Smooth muscle cell (in vitro differentiated cells): Measurements from ENCODE around the gene SLC7A5. TPM values are rescaled to one million over a fixed set of nuclear protein-coding genes. Genes with fewer than 3 reads are reported as not detected.

Source experiments
- DNase-seq: peaks from one replicate; lab custom pipeline; 2025; ENCODE audit not compliant: unreplicated experiment; lab: John Stamatoyannopoulos, UW
- H2AFZ ChIP-seq: fragments of 200-600 bp; sonication (generic); 2 replicates; pipeline ENCODE4 v1.6.0; 2016; ENCODE audit warnings: antibody characterized with exemption, low read depth, mild to moderate bottlenecking
- H3F3A ChIP-seq: fragments of 200-600 bp; sonication (generic); 2 replicates; pipeline ENCODE4 v1.6.0; 2017; ENCODE audit warnings: antibody characterized with exemption, low read depth
- H3K27ac ChIP-seq: fragments of 200-600 bp; sonication (generic); 2 replicates; pipeline ENCODE4 v1.5.1; 2016; ENCODE audit warnings: low read depth, mild to moderate bottlenecking
- H3K27me3 ChIP-seq: fragments of 200-600 bp; sonication (generic); 2 replicates; pipeline ENCODE4 v1.6.1; 2016; ENCODE audit warnings: low read depth, mild to moderate bottlenecking
- H3K36me3 ChIP-seq: fragments of 200-600 bp; sonication (generic); 2 replicates; pipeline ENCODE4 v1.5.1; 2016; ENCODE audit warnings: low read depth
- H3K4me1 ChIP-seq: fragments of 200-600 bp; sonication (generic); 2 replicates; pipeline ENCODE4 v1.5.1; 2016; ENCODE audit warnings: low read depth
- H3K4me2 ChIP-seq: fragments of 200-600 bp; sonication (generic); 2 replicates; pipeline ENCODE4 v1.6.0; 2016; ENCODE audit warnings: mild to moderate bottlenecking
- H3K4me3 ChIP-seq: fragments of 200-600 bp; sonication (generic); 2 replicates; pipeline ENCODE4 v1.5.1; 2016; ENCODE audit warnings: mild to moderate bottlenecking
- H3K79me2 ChIP-seq: fragments of 200-600 bp; sonication (generic); 2 replicates; pipeline ENCODE4 v1.6.0; 2016; ENCODE audit warnings: low read depth, mild to moderate bottlenecking
- H3K9ac ChIP-seq: fragments of 200-600 bp; sonication (generic); 2 replicates; pipeline ENCODE4 v1.6.0; 2016; ENCODE audit warnings: low read depth
- H3K9me3 ChIP-seq: fragments of 200-600 bp; sonication (generic); replicated peaks from 2 replicates; pipeline ENCODE4 v1.5.1; 2016; ENCODE audit warnings: low read depth
- H4K20me1 ChIP-seq: fragments of 200-600 bp; sonication (generic); 2 replicates; pipeline ENCODE4 v1.6.0; 2016; ENCODE audit warnings: low read depth
- CTCF ChIP-seq: fragments of 200-600 bp; sonication (generic); IDR thresholded peaks from 2 replicates; pipeline ENCODE4 v1.5.1; 2017; ENCODE audit warnings: borderline replicate concordance, mild to moderate bottlenecking, antibody characterized with exemption; ENCODE audit not compliant: insufficient read depth, poor library complexity, severe bottlenecking
- WGBS: methylation state at CpG from one replicate; pipeline ENCODE4 v1.1.7; 2016; ENCODE audit warnings: low lambda C conversion rate; 5-methylcytosine and 5-hydroxymethylcytosine counted together
- polyA plus RNA-seq: library from polyadenylated mRNA; unstranded; fragments of >200 nt; fragmentation: Nextera tagmentation; extraction: Ambion mirVana; gene quantifications from 2 replicates; pipeline ENCODE4 v1.2.1, GENCODE V29; 2016
- total RNA-seq: library from RNA; depleted of rRNA; stranded (reverse); fragments of >200 nt; gene quantifications from 2 replicates; pipeline ENCODE4 v1.2.3, GENCODE V29; 2014

Gene SLC7A5
- total and polyA plus RNA-seq, 2 experiments from 2014 or later: 51.3 to 58.8 TPM

GRCh38 chr16:87800497-87800896, 68.8 kb downstream of the SLC7A5 start:
- Histone ChIP-seq H3K36me3 (no peaks in the 10 kb centered on the region), H3K27ac (no peak overlapping the region), H3K4me1 (no peaks in the 10 kb centered on the region), H3F3A (no peaks in the 10 kb centered on the region), H3K9ac (no peak overlapping the region), H3K4me2 (no peak overlapping the region), H3K9me3 (no peaks in the 10 kb centered on the region), H4K20me1 (no peaks in the 10 kb centered on the region), H3K27me3 (no peaks in the 10 kb centered on the region), H3K4me3 (no peak overlapping the region), H2AFZ (no peak overlapping the region), H3K79me2 (no peaks in the 10 kb centered on the region)
- DNase-seq: no peak
- TF ChIP-seq CTCF: no peak
- 96% methylated on average over 6 of the region's 6 CpGs for WGBS

DNA sequence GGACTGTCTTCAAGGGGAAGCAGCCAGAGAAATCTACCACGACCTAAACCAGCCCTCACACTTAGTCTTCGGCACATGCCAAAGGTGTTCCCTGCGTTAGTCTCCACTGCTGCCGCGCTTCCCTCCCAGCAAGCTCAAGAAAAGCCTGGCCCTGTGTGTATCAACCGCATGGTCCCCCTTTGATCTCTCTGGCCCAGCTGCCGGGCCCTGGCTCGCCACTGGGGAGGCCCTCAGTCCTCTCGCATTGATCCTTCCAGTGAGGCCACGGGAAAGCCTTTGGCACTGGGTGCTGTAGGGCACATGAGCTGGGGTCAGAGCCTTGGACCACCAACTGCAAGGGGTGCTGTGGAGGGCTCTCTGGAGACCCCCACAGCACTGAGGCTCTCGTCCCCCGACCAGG, 74.0 kb downstream of the SLC7A5 start:
- TF ChIP-seq CTCF: no peak
- no peak overlapping the region for H3K27ac ChIP-seq
- no peak overlapping the region for H2AFZ ChIP-seq
- H3K36me3 ChIP-seq: no peaks in the 10 kb centered on the region
- DNase-seq: no peak
- H3K79me2 ChIP-seq: no peaks in the 10 kb centered on the region
- no peaks in the 10 kb centered on the region for H3K27me3 ChIP-seq
- WGBS: 91% methylated on average over 9 of the region's 12 CpGs
- no peak overlapping the region for H3K9ac ChIP-seq
- no peak overlapping the region for H3K4me2 ChIP-seq
- H4K20me1 ChIP-seq: no peaks in the 10 kb centered on the region
- no peaks in the 10 kb centered on the region for H3K9me3 ChIP-seq
- H3K4me1 ChIP-seq: no peaks in the 10 kb centered on the region
- no peak overlapping the region for H3K4me3 ChIP-seq
- peaks cover 3% of the 10 kb centered on the region for H3F3A ChIP-seq

DNA sequence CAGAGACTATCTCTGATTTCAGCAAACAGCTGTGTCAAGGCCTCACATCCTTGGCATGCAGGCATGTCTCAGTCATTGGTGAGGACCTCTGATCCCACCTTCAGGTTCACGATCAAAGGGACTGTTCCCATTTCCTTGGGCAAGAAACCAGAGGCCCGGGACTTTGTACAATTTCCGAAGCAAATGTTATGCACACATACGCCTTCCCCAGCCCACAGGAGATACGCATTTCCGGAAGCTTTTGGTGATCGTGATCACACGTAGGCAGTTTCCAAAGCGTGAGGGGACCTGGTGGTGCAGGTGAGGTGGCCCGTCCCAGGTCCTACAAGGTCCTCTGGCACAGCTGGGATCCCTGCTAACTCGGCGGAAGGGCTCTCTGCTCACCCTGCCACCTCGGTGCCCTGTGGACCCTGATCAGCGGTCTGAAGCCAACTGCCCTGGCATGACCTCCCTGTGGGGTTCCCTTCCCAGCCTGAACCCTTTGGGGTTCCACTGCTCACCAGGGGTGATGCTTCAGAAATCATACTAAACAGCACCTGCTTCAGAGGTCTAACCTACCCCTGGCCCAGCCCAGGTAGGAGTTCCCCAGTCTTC, 74.7 kb downstream of the SLC7A5 start:
- Histone ChIP-seq H2AFZ (no peak overlapping the region), H3K4me3 (no peak overlapping the region), H3K9ac (no peak overlapping the region), H3K36me3 (no peaks in the 10 kb centered on the region), H3K27ac (no peak overlapping the region), H3K9me3 (no peaks in the 10 kb centered on the region), H3K4me2 (no peak overlapping the region), H3K4me1 (no peaks in the 10 kb centered on the region), H4K20me1 (no peaks in the 10 kb centered on the region), H3K79me2 (no peaks in the 10 kb centered on the region), H3F3A (peaks cover 4% of the 10 kb centered on the region), H3K27me3 (no peaks in the 10 kb centered on the region)
- no peak for TF ChIP-seq CTCF
- no peak for DNase-seq
- 91% methylated on average over 13 of the region's 14 CpGs for WGBS

DNA sequence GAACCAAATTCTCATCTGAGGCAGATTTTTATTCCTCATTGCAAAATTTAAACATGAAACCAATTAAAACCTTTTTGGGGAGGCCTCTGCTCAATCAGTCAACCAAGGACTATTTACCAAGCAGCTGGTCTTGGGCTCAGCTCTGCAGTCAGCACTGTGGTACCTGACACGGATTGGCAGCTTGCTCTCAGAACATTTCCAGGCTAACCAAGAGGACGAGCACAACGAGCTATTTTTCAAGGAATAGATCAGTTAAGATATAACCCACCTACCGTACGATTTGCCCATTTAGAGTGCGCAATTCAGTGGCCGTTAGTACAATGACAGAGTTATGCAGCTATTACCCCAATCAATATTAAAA, 77.1 kb downstream of the SLC7A5 start:
- no peak overlapping the region for H3K4me3 ChIP-seq
- no peaks in the 10 kb centered on the region for H3K27me3 ChIP-seq
- H2AFZ ChIP-seq: no peak overlapping the region
- H3F3A ChIP-seq: peaks cover 4% of the 10 kb centered on the region
- no peaks in the 10 kb centered on the region for H4K20me1 ChIP-seq
- no peak overlapping the region for H3K27ac ChIP-seq
- H3K4me1 ChIP-seq: no peaks in the 10 kb centered on the region
- no peak for TF ChIP-seq CTCF
- H3K79me2 ChIP-seq: no peaks in the 10 kb centered on the region
- H3K4me2 ChIP-seq: no peak overlapping the region
- no peaks in the 10 kb centered on the region for H3K9me3 ChIP-seq
- H3K9ac ChIP-seq: no peak overlapping the region
- WGBS: 95% methylated on average over 7 of the region's 7 CpGs
- H3K36me3 ChIP-seq: no peaks in the 10 kb centered on the region
- no peak for DNase-seq
